HL-60 (cell line): Measurements from ENCODE around the gene CRYZL1.

Experiments
- DNase-seq, 2 experiments: peaks; one replicate each; pipeline ENCODE4 v3.0.0-alpha.2; 2010 to 2020; ENCODE audit warnings: low read depth in 1 of 2, low spot score in 1 of 2
- H3K27ac ChIP-seq: fragments of 250-450 bp; sonication (Bioruptor Pico); replicated peaks from 2 replicates; pipeline ENCODE4 v1.5.1; 2020; ENCODE audit warnings: mild to moderate bottlenecking, moderate library complexity
- H3K27me3 ChIP-seq: fragments of 250-450 bp; sonication (Bioruptor Pico); 2 replicates; pipeline ENCODE4 v1.5.1; 2021; ENCODE audit warnings: mild to moderate bottlenecking, moderate library complexity; ENCODE audit not compliant: insufficient read depth, poor library complexity, severe bottlenecking
- H3K4me3 ChIP-seq: replicated peaks from 2 replicates; pipeline ENCODE4 v1.5.1; 2011; ENCODE audit warnings: mild to moderate bottlenecking, control low read depth, low read length; ENCODE audit not compliant: insufficient read depth
- CTCF ChIP-seq: IDR thresholded peaks from one replicate; pipeline ENCODE4 v1.5.1; 2011; ENCODE audit warnings: low read length, control low read depth, inconsistent platforms; ENCODE audit not compliant: insufficient read depth
- GABPA ChIP-seq: IDR thresholded peaks from 2 replicates; pipeline ENCODE4 v1.6.1; 2012; ENCODE audit warnings: low read depth
- POLR2AphosphoS5 ChIP-seq: IDR thresholded peaks from 2 replicates; pipeline ENCODE4 v1.6.1; 2012; ENCODE audit warnings: low read depth
- SPI1 ChIP-seq: IDR thresholded peaks from 2 replicates; pipeline ENCODE4 v1.6.1; 2012; ENCODE audit warnings: low read depth, mild to moderate bottlenecking, borderline replicate concordance
- TF ChIP-seq, protein P1 (sequence below): IDR thresholded peaks from 2 replicates; pipeline ENCODE4 v1.6.1; 2012; ENCODE audit warnings: low read depth; ENCODE audit not compliant: insufficient replicate concordance

CRYZL1 gene

DNA sequence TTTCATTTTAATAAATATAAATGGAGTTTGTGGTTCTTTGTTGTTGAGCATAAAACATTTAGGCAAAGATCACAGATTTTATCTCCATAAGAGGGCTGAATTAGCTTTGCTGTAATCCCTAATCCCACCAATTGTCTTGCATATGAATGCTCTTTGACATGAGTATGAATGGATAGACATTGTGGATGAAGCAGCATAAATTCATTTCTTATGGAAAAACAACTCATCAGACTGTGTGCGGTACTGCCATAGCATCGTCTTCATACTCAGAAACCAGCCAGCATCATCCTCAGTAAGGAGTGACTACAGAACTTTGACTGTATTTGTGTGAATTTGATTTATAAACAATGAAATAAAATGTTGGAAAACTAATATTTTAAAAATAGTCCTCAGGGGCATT, 79.2 kb downstream of the CRYZL1 start:
- H3K4me3 ChIP-seq = no peak overlapping the region
- H3K27me3 ChIP-seq = no peaks in the 10 kb centered on the region
- no peak overlapping the region for H3K27ac ChIP-seq
- no peak for DNase-seq
- TF ChIP-seq CTCF (no peak), GABPA (no peak), SPI1 (no peak), POLR2AphosphoS5 (no peak)
- TF ChIP-seq, protein P1, sequence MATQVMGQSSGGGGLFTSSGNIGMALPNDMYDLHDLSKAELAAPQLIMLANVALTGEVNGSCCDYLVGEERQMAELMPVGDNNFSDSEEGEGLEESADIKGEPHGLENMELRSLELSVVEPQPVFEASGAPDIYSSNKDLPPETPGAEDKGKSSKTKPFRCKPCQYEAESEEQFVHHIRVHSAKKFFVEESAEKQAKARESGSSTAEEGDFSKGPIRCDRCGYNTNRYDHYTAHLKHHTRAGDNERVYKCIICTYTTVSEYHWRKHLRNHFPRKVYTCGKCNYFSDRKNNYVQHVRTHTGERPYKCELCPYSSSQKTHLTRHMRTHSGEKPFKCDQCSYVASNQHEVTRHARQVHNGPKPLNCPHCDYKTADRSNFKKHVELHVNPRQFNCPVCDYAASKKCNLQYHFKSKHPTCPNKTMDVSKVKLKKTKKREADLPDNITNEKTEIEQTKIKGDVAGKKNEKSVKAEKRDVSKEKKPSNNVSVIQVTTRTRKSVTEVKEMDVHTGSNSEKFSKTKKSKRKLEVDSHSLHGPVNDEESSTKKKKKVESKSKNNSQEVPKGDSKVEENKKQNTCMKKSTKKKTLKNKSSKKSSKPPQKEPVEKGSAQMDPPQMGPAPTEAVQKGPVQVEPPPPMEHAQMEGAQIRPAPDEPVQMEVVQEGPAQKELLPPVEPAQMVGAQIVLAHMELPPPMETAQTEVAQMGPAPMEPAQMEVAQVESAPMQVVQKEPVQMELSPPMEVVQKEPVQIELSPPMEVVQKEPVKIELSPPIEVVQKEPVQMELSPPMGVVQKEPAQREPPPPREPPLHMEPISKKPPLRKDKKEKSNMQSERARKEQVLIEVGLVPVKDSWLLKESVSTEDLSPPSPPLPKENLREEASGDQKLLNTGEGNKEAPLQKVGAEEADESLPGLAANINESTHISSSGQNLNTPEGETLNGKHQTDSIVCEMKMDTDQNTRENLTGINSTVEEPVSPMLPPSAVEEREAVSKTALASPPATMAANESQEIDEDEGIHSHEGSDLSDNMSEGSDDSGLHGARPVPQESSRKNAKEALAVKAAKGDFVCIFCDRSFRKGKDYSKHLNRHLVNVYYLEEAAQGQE = no peak

- TF ChIP-seq SPI1 (no peak), POLR2AphosphoS5 (no peak), CTCF (no peak), GABPA (no peak)
- TF ChIP-seq, protein P1 = no peak
- no peak for DNase-seq
- Histone ChIP-seq H3K4me3 (no peak overlapping the region), H3K27ac (no peak overlapping the region), H3K27me3 (no peaks in the 10 kb centered on the region)
Observed at GRCh38 chr21:33561373-33561772, 80.2 kb downstream of the CRYZL1 start.

- no peak overlapping the region for H3K27ac ChIP-seq
- H3K4me3 ChIP-seq = no peak overlapping the region
- TF ChIP-seq, protein P1 = no peak
- TF ChIP-seq GABPA (no peak), SPI1 (no peak), CTCF (no peak), POLR2AphosphoS5 (no peak)
- H3K27me3 ChIP-seq = no peaks in the 10 kb centered on the region
- no peak for DNase-seq
Observed at GRCh38 chr21:33560965-33561364, 80.6 kb downstream of the CRYZL1 start.
